Vagina (tissue), 2 donors: Measurements from ENCODE around the gene LIMS1. TPM values are rescaled to one million over a fixed set of nuclear protein-coding genes. Genes with fewer than 3 reads are reported as not detected.
A peak's percentile ranks its signal among the peaks of the same experiment; 100 is the strongest.

Source experiments
- DNase-seq, 2 donors: peaks; one replicate each; pipeline ENCODE4 v3.0.0-alpha.2; 2017; ENCODE audit errors: extremely low spot score in 2 of 2
- H3K27ac ChIP-seq: fragments of 200-600 bp; sonication (generic); one replicate; pipeline ENCODE4 v1.5.1; 2019
- H3K27me3 ChIP-seq: fragments of 200-600 bp; sonication (generic); one replicate; pipeline ENCODE4 v1.5.1; 2019
- H3K36me3 ChIP-seq, 2 donors: fragments of 200-600 bp; sonication (generic); one replicate each; pipeline ENCODE4 v1.5.1; 2017 to 2019
- H3K4me1 ChIP-seq: fragments of 200-600 bp; sonication (generic); one replicate; pipeline ENCODE4 v1.5.1; 2019
- H3K4me3 ChIP-seq, 2 donors: fragments of 200-600 bp; sonication (generic); 1 replicate in 1 of 2; 2 replicates in 1 of 2; pipeline ENCODE4 v1.5.1; 2016 to 2019
- H3K9me3 ChIP-seq: fragments of 200-600 bp; sonication (generic); one replicate; pipeline ENCODE4 v1.5.1; 2019
- CTCF ChIP-seq, 3 experiments: fragments of 450-650 bp in 2 of 3; fragments of 200-600 bp in 1 of 3; sonication (generic) in 1 of 3; IDR thresholded peaks; one replicate each; pipeline ENCODE4 v1.5.1; 2017 to 2019; ENCODE audit warnings: antibody characterized with exemption in 3 of 3, mild to moderate bottlenecking in 2 of 3, moderate library complexity in 2 of 3
- POLR2A ChIP-seq, 2 donors: fragments of 450-650 bp; IDR thresholded peaks; one replicate each; pipeline ENCODE4 v1.6.1; 2017; ENCODE audit warnings: antibody characterized with exemption in 2 of 2, mild to moderate bottlenecking in 2 of 2, moderate library complexity in 2 of 2
- POLR2AphosphoS5 ChIP-seq, 2 donors: sonication (generic); formaldehyde crosslinking; IDR thresholded peaks; one replicate each; pipeline ENCODE4 v1.9.0; 2017; ENCODE audit warnings: antibody characterized with exemption in 2 of 2, mild to moderate bottlenecking in 2 of 2, low read depth in 1 of 2; ENCODE audit not compliant: insufficient read depth in 1 of 2
- intact Hi-C: fragments of 100-400 bp; cut with DNase I; formaldehyde crosslinking; loops from one replicate; pipeline ENCODE4 v1.15.1; 2023
- total RNA-seq: library from RNA; depleted of rRNA; stranded (reverse); fragments of >200 nt; gene quantifications from one replicate; pipeline ENCODE4 v1.2.3, GENCODE V29; 2016

Gene LIMS1
- total RNA-seq, 1 donor from 2014 or later = 66.0 TPM

DNA sequence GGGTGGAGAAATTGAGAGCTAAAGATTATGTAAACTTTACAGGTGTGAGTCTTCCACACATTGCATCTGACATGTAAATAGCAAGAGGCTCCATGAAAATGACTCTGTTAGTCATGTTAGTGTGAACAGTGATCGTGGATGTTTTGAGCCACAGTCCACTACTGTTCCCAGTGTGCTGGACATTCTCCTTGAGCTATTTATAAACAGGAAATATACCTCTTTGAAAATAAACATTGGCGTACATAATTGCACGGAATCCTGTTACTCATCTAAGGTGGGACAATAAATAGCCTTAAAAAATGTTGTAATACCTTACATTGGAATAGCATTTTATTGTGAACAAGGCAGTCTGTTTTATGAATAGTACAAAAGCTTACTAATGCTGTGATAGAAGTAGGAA is 37.0 kb downstream of the LIMS1 start:
- TF ChIP-seq POLR2AphosphoS5 (IDR thresholded peaks at IDR 0.05; ENCODE audit: insufficient read depth in 1 of 2, low read depth in 1 of 2) (no peak), POLR2A (IDR thresholded peaks at IDR 0.05) (no peak), CTCF (IDR thresholded peaks at IDR 0.05) (no peak)
- intact Hi-C loops = no loop called here
- Histone ChIP-seq H3K9me3 (no peaks in the 10 kb centered on the region), H3K4me3 (no peak overlapping the region), H3K4me1 (peaks cover 36% of the 10 kb centered on the region), H3K27me3 (no peaks in the 10 kb centered on the region), H3K36me3 (no peaks in the 10 kb centered on the region), H3K27ac (no peak overlapping the region)
- no peak for DNase-seq

GRCh38 chr2:108573061-108573460 is 38.8 kb downstream of the LIMS1 start:
- Histone ChIP-seq H3K36me3 (no peaks in the 10 kb centered on the region), H3K4me1 (peaks cover 36% of the 10 kb centered on the region), H3K27ac (peak overlapping the region; percentile 52), H3K9me3 (no peaks in the 10 kb centered on the region), H3K27me3 (no peaks in the 10 kb centered on the region), H3K4me3 (no peak overlapping the region)
- intact Hi-C loops = no loop called here
- DNase-seq = no peak
- TF ChIP-seq CTCF (IDR thresholded peaks at IDR 0.05) (no peak), POLR2A (IDR thresholded peaks at IDR 0.05) (no peak), POLR2AphosphoS5 (IDR thresholded peaks at IDR 0.05; ENCODE audit: insufficient read depth in 1 of 2, low read depth in 1 of 2) (peak; percentile 32 to 60)

DNA sequence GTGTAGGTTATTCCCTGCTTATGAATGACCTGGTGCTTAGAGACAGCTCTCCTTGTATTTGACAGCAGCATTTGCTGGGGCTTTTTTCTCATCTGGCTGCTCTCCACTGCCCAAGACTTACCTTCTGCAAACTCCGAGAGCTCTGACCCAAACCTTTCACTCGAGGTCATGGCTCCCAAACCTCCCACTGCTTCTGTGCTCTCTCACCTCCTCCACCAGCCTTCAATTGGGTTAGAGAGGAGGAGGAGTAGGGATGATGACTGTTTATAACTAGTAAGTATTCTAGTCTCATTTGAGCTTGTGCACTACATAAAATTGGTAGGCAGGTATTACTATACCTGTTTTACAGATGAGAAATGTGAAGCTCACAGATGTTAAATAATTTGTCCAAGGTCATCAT is 40.1 kb downstream of the LIMS1 start:
- Histone ChIP-seq H3K4me1 (peaks cover 37% of the 10 kb centered on the region), H3K4me3 (no peak overlapping the region)
- TF ChIP-seq CTCF (IDR thresholded peaks at IDR 0.05) (no peak), POLR2AphosphoS5 (IDR thresholded peaks at IDR 0.05; ENCODE audit: insufficient read depth in 1 of 2, low read depth in 1 of 2) (no peak), POLR2A (IDR thresholded peaks at IDR 0.05) (no peak)

DNA sequence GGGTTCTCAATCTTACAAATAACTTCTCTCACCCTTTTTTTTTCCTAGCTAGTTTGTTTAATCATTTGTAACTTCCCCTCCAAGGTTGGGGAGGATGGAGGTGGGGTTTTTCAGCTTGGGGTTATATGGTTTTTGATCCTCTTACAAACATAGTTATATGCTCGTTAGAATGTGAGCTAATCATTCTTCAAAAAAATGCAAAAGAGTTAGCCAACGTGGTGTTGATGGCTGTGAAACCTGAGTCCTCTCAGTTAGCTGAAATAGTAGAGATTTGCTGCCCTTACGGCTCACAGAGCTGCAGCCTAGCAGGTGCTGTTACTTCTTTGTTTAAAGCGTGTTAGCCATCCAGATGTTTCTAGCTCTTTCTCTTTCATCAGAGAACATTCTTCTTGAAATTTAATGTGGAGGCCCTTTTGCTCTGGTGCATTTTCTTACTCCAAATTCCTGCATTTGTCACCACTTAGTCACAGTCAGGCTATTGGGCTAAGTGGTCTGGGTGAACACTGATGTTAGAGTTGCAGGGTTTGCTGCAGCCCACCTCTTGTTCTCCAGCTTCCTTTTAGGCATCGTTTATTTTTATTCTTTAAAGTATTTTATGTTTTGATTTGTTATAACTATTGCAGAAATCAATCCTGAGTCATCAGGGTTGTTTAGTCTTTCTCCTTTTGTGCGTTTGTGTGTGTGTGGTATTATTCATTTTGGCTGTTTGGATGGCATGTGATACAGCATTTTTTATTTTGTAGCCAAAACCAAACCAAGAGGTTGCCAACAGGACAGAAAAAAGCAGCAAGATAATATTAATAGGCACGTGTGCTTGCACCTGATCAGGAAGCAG is 41.1 kb downstream of the LIMS1 start:
- intact Hi-C loops = no loop called here
- no peak for DNase-seq
- no peak overlapping the region for H3K4me3 ChIP-seq
- H3K36me3 ChIP-seq = no peaks in the 10 kb centered on the region
- peaks cover 44% of the 10 kb centered on the region for H3K4me1 ChIP-seq
- H3K9me3 ChIP-seq = no peaks in the 10 kb centered on the region
- TF ChIP-seq POLR2AphosphoS5 (IDR thresholded peaks at IDR 0.05; ENCODE audit: insufficient read depth in 1 of 2, low read depth in 1 of 2) = no peak
- no peak for TF ChIP-seq CTCF (IDR thresholded peaks at IDR 0.05)
- no peak for TF ChIP-seq POLR2A (IDR thresholded peaks at IDR 0.05)
- H3K27me3 ChIP-seq = no peaks in the 10 kb centered on the region
- peak overlapping the region; percentile 57 for H3K27ac ChIP-seq

More for the DNA sequence above, 40.1 kb downstream of the LIMS1 start:
- Histone ChIP-seq H3K9me3 (no peaks in the 10 kb centered on the region), H3K27ac (peak overlapping the region; percentile 42), H3K27me3 (no peaks in the 10 kb centered on the region), H3K36me3 (no peaks in the 10 kb centered on the region)
- intact Hi-C loops = no loop called here
- DNase-seq = no peak

DNA sequence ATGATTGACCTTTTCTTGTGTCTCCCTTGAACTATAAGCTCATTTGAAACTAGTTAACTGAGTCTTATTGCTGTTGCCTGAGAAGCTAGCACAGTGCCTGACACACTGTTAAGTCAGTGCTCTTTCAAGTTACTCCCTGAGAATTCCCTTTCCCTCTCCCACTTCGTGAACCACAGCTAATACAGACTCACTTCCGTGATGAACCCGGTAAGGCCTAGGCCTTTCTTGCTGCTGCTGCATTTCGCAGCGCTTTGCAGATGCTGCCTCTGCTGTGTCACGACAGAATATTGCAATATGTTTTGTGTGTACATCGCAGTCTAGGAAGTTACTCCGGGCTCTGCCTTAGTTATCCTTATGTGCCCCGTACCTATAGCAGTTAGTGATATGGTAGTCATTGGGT is 42.8 kb downstream of the LIMS1 start:
- no peak for TF ChIP-seq CTCF (IDR thresholded peaks at IDR 0.05)
- no peak for TF ChIP-seq POLR2AphosphoS5 (IDR thresholded peaks at IDR 0.05; ENCODE audit: insufficient read depth in 1 of 2, low read depth in 1 of 2)
- TF ChIP-seq POLR2A (IDR thresholded peaks at IDR 0.05) = no peak
- no peaks in the 10 kb centered on the region for H3K36me3 ChIP-seq
- H3K4me3 ChIP-seq = no peak overlapping the region
- no peaks in the 10 kb centered on the region for H3K27me3 ChIP-seq
- intact Hi-C loops = no loop called here
- no peak overlapping the region for H3K27ac ChIP-seq
- no peaks in the 10 kb centered on the region for H3K9me3 ChIP-seq
- DNase-seq = no peak
- peaks cover 47% of the 10 kb centered on the region for H3K4me1 ChIP-seq
